ENCODE measurements around the gene SYCN. TPM values are rescaled to one million over a fixed set of nuclear protein-coding genes. Genes with fewer than 3 reads are reported as not detected.

SYCN gene
- total and polyA plus RNA-seq, 3 donors from 2014 or later = 36.5 to 192 (median 98.0) TPM

GRCh38 chr19:39158646-39159260 lies 45.3 kb downstream of the SYCN start:
- Histone ChIP-seq H3K9me3 (no peaks in the 10 kb centered on the region), H3K4me1 (peaks cover 29% of the 10 kb centered on the region), H3K27me3 (no peaks in the 10 kb centered on the region), H3K27ac (no peak overlapping the region), H3K36me3 (ENCODE audit: low read depth, missing control alignments) (no peaks in the 10 kb centered on the region), H3K4me3 (no peak overlapping the region)
- 85 to 89% methylated on average over 10 to 12 of the region's 12 CpGs for WGBS, 2 donors
- DNase-seq = no peak
- TF ChIP-seq CTCF (IDR thresholded peaks at IDR 0.05) (no peak), POLR2A (IDR thresholded peaks at IDR 0.05) (no peak)
- intact Hi-C loops (cut with DNase I; ENCODE audit: low total_unique reads) = no loop called here

- Histone ChIP-seq H3K27me3 (no peaks in the 10 kb centered on the region), H3K4me1 (peaks cover 29% of the 10 kb centered on the region), H3K36me3 (ENCODE audit: low read depth, missing control alignments) (no peaks in the 10 kb centered on the region), H3K4me3 (no peak overlapping the region), H3K27ac (no peak overlapping the region), H3K9me3 (no peaks in the 10 kb centered on the region)
- WGBS, 2 donors = 86 to 92% methylated on average over 9 to 15 of the region's 15 CpGs
- intact Hi-C loops (cut with DNase I; ENCODE audit: low total_unique reads) = no loop called here
- DNase-seq = no peak
- TF ChIP-seq POLR2A (IDR thresholded peaks at IDR 0.05) = no peak
- TF ChIP-seq CTCF (IDR thresholded peaks at IDR 0.05) = no peak
Measured at GRCh38 chr19:39157997-39158389, 46.1 kb downstream of the SYCN start.

GRCh38 chr19:39157275-39157996 lies 46.6 kb downstream of the SYCN start:
- H3K27ac ChIP-seq = no peak overlapping the region
- no peak overlapping the region for H3K4me3 ChIP-seq

GRCh38 chr19:39156326-39157230 lies 47.5 kb downstream of the SYCN start:
- Histone ChIP-seq H3K27me3 (no peaks in the 10 kb centered on the region), H3K4me1 (peaks cover 29% of the 10 kb centered on the region), H3K36me3 (ENCODE audit: low read depth, missing control alignments) (no peaks in the 10 kb centered on the region), H3K9me3 (no peaks in the 10 kb centered on the region), H3K4me3 (no peak overlapping the region), H3K27ac (no peak overlapping the region)
- WGBS, 2 donors = 59 to 65% methylated on average over 13 to 24 of the region's 24 CpGs
- TF ChIP-seq POLR2A (IDR thresholded peaks at IDR 0.05) (no peak), CTCF (IDR thresholded peaks at IDR 0.05) (no peak)
- no peak for DNase-seq
- intact Hi-C loops (cut with DNase I; ENCODE audit: low total_unique reads) = no loop called here

More at GRCh38 chr19:39157275-39157996, 46.6 kb downstream of the SYCN start:
- Histone ChIP-seq H3K27me3 (no peaks in the 10 kb centered on the region), H3K9me3 (no peaks in the 10 kb centered on the region), H3K36me3 (ENCODE audit: low read depth, missing control alignments) (no peaks in the 10 kb centered on the region), H3K4me1 (peaks cover 29% of the 10 kb centered on the region)
- intact Hi-C loops (cut with DNase I; ENCODE audit: low total_unique reads) = no loop called here
- TF ChIP-seq POLR2A (IDR thresholded peaks at IDR 0.05) (no peak), CTCF (IDR thresholded peaks at IDR 0.05) (no peak)
- WGBS, 2 donors = 69 to 73% methylated on average over 18 to 23 of the region's 23 CpGs
- DNase-seq = no peak

Data from testis (tissue), 3 donors.